Measurements from ENCODE around the gene KRT23.

Gene KRT23

GRCh38 chr17:40958086-40958953 lies 20.9 kb upstream of the KRT23 start:
- H3K27ac Mint-ChIP-seq = no peak overlapping the region
- no peak overlapping the region for H3K4me3 Mint-ChIP-seq
- no peaks in the 10 kb centered on the region for H3K9me3 Mint-ChIP-seq
- H3K27me3 Mint-ChIP-seq = peaks cover 4% of the 10 kb centered on the region
- H3K4me1 Mint-ChIP-seq (ENCODE audit: low read depth) = no peaks in the 10 kb centered on the region
- no peaks in the 10 kb centered on the region for H3K36me3 Mint-ChIP-seq (ENCODE audit: low read depth)

GRCh38 chr17:40956401-40957254 lies 19.2 kb upstream of the KRT23 start:
- H3K4me1 Mint-ChIP-seq (ENCODE audit: low read depth) = no peaks in the 10 kb centered on the region
- no peak overlapping the region for H3K4me3 Mint-ChIP-seq
- no peaks in the 10 kb centered on the region for H3K9me3 Mint-ChIP-seq
- H3K36me3 Mint-ChIP-seq (ENCODE audit: low read depth) = no peaks in the 10 kb centered on the region
- peaks cover 13% of the 10 kb centered on the region for H3K27me3 Mint-ChIP-seq
- no peak overlapping the region for H3K27ac Mint-ChIP-seq

GRCh38 chr17:40953881-40954280 lies 16.4 kb upstream of the KRT23 start:
- Mint-ChIP-seq H3K4me1 (ENCODE audit: low read depth) (peaks cover 2% of the 10 kb centered on the region), H3K4me3 (no peak overlapping the region), H3K36me3 (ENCODE audit: low read depth) (no peaks in the 10 kb centered on the region), H3K9me3 (no peaks in the 10 kb centered on the region), H3K27me3 (peaks cover 34% of the 10 kb centered on the region), H3K27ac (no peak overlapping the region)

GRCh38 chr17:40952661-40953060 lies 15.2 kb upstream of the KRT23 start:
- no peak overlapping the region for H3K4me3 Mint-ChIP-seq
- H3K36me3 Mint-ChIP-seq (ENCODE audit: low read depth) = no peaks in the 10 kb centered on the region
- H3K9me3 Mint-ChIP-seq = no peaks in the 10 kb centered on the region
- peaks cover 46% of the 10 kb centered on the region for H3K27me3 Mint-ChIP-seq
- no peak overlapping the region for H3K27ac Mint-ChIP-seq
- H3K4me1 Mint-ChIP-seq (ENCODE audit: low read depth) = peaks cover 4% of the 10 kb centered on the region

- Mint-ChIP-seq H3K4me3 (no peak overlapping the region), H3K9me3 (no peaks in the 10 kb centered on the region), H3K27ac (no peak overlapping the region), H3K27me3 (peaks cover 46% of the 10 kb centered on the region), H3K4me1 (ENCODE audit: low read depth) (peaks cover 4% of the 10 kb centered on the region), H3K36me3 (ENCODE audit: low read depth) (no peaks in the 10 kb centered on the region)
Observed at GRCh38 chr17:40952154-40952553, 14.7 kb upstream of the KRT23 start.

- Mint-ChIP-seq H3K27ac (no peak overlapping the region), H3K27me3 (peaks cover 54% of the 10 kb centered on the region), H3K4me3 (no peak overlapping the region), H3K9me3 (no peaks in the 10 kb centered on the region), H3K36me3 (ENCODE audit: low read depth) (no peaks in the 10 kb centered on the region), H3K4me1 (ENCODE audit: low read depth) (peaks cover 4% of the 10 kb centered on the region)
Observed at GRCh38 chr17:40951011-40951622, 13.7 kb upstream of the KRT23 start.

GRCh38 chr17:40950176-40950575 lies 12.7 kb upstream of the KRT23 start:
- Mint-ChIP-seq H3K4me3 (no peak overlapping the region), H3K36me3 (ENCODE audit: low read depth) (no peaks in the 10 kb centered on the region), H3K27ac (no peak overlapping the region), H3K27me3 (peaks cover 56% of the 10 kb centered on the region), H3K9me3 (no peaks in the 10 kb centered on the region), H3K4me1 (ENCODE audit: low read depth) (peaks cover 4% of the 10 kb centered on the region)

- no peaks in the 10 kb centered on the region for H3K36me3 Mint-ChIP-seq (ENCODE audit: low read depth)
- H3K27ac Mint-ChIP-seq = no peak overlapping the region
- peaks cover 57% of the 10 kb centered on the region for H3K27me3 Mint-ChIP-seq
- peaks cover 4% of the 10 kb centered on the region for H3K4me1 Mint-ChIP-seq (ENCODE audit: low read depth)
- H3K4me3 Mint-ChIP-seq = no peak overlapping the region
- no peaks in the 10 kb centered on the region for H3K9me3 Mint-ChIP-seq
Observed at GRCh38 chr17:40949418-40949817, 12.0 kb upstream of the KRT23 start.

- Mint-ChIP-seq H3K4me3 (no peak overlapping the region), H3K36me3 (ENCODE audit: low read depth) (no peaks in the 10 kb centered on the region), H3K27me3 (peaks cover 63% of the 10 kb centered on the region), H3K4me1 (ENCODE audit: low read depth) (peaks cover 4% of the 10 kb centered on the region), H3K27ac (no peak overlapping the region), H3K9me3 (no peaks in the 10 kb centered on the region)
Observed at GRCh38 chr17:40947929-40948328, 10.5 kb upstream of the KRT23 start.

GRCh38 chr17:40945414-40945813 lies 8.0 kb upstream of the KRT23 start:
- Mint-ChIP-seq H3K27ac (no peak overlapping the region), H3K4me1 (ENCODE audit: low read depth) (peaks cover 4% of the 10 kb centered on the region), H3K36me3 (ENCODE audit: low read depth) (no peaks in the 10 kb centered on the region), H3K4me3 (no peak overlapping the region), H3K27me3 (peaks cover 45% of the 10 kb centered on the region), H3K9me3 (no peaks in the 10 kb centered on the region)

- no peaks in the 10 kb centered on the region for H3K36me3 Mint-ChIP-seq (ENCODE audit: low read depth)
- H3K27ac Mint-ChIP-seq = no peak overlapping the region
- H3K9me3 Mint-ChIP-seq = no peaks in the 10 kb centered on the region
- H3K4me1 Mint-ChIP-seq (ENCODE audit: low read depth) = peaks cover 4% of the 10 kb centered on the region
- H3K4me3 Mint-ChIP-seq = no peak overlapping the region
- peaks cover 38% of the 10 kb centered on the region for H3K27me3 Mint-ChIP-seq
Observed at GRCh38 chr17:40944531-40944930, 7.1 kb upstream of the KRT23 start.

- Mint-ChIP-seq H3K4me3 (no peak overlapping the region), H3K27ac (no peak overlapping the region), H3K9me3 (no peaks in the 10 kb centered on the region), H3K27me3 (peaks cover 22% of the 10 kb centered on the region), H3K4me1 (ENCODE audit: low read depth) (no peaks in the 10 kb centered on the region), H3K36me3 (ENCODE audit: low read depth) (no peaks in the 10 kb centered on the region)
Observed at GRCh38 chr17:40942553-40942952, 5.1 kb upstream of the KRT23 start.

GRCh38 chr17:40940266-40940665 lies 2.8 kb upstream of the KRT23 start:
- no peak overlapping the region for H3K27ac Mint-ChIP-seq
- H3K27me3 Mint-ChIP-seq = peaks cover 22% of the 10 kb centered on the region
- no peaks in the 10 kb centered on the region for H3K36me3 Mint-ChIP-seq (ENCODE audit: low read depth)
- H3K4me3 Mint-ChIP-seq = no peak overlapping the region
- no peaks in the 10 kb centered on the region for H3K9me3 Mint-ChIP-seq
- no peaks in the 10 kb centered on the region for H3K4me1 Mint-ChIP-seq (ENCODE audit: low read depth)

GRCh38 chr17:40938981-40939380 lies 1.5 kb upstream of the KRT23 start:
- Mint-ChIP-seq H3K27ac (no peak overlapping the region), H3K27me3 (peaks cover 18% of the 10 kb centered on the region), H3K36me3 (ENCODE audit: low read depth) (no peaks in the 10 kb centered on the region), H3K4me3 (no peak overlapping the region), H3K4me1 (ENCODE audit: low read depth) (no peaks in the 10 kb centered on the region), H3K9me3 (no peaks in the 10 kb centered on the region)

- no peaks in the 10 kb centered on the region for H3K9me3 Mint-ChIP-seq
- H3K4me3 Mint-ChIP-seq = no peak overlapping the region
- H3K36me3 Mint-ChIP-seq (ENCODE audit: low read depth) = no peaks in the 10 kb centered on the region
- H3K4me1 Mint-ChIP-seq (ENCODE audit: low read depth) = no peaks in the 10 kb centered on the region
- no peak overlapping the region for H3K27ac Mint-ChIP-seq
- peaks cover 19% of the 10 kb centered on the region for H3K27me3 Mint-ChIP-seq
Observed at GRCh38 chr17:40936976-40937375, 470 bp downstream of the KRT23 start.

Measured in stimulated activated naive CD8-positive, alpha-beta T cell treated with anti-CD3 and anti-CD28 coated beads, Interleukin-15, Interleukin-2, amounts not matched to agents 100 ng/mL and 50 ng/mL, for 24 hours (primary cell).